ENCODE results near the gene C19orf18. TPM values are rescaled to one million over a fixed set of nuclear protein-coding genes. Genes with fewer than 3 reads are reported as not detected.
A peak's percentile ranks its signal among the peaks of the same experiment; 100 is the strongest.

The C19orf18 gene
- total RNA-seq, 1 experiment from 2014 or later, result 1.1 TPM

- no peak for TF ChIP-seq STAT6 (CRISPR knock-in tag; conservative IDR thresholded peaks at IDR 0.05; ENCODE audit: low read depth)
- no peak for TF ChIP-seq GRHL2 (CRISPR knock-in tag; IDR thresholded peaks at IDR 0.05; ENCODE audit: insufficient replicate concordance, severe bottlenecking)
- no peak for TF ChIP-seq MAX (CRISPR knock-in tag; IDR thresholded peaks at IDR 0.05)
Measured at GRCh38 chr19:58014141-58014540, 39.8 kb upstream of the C19orf18 start (continued).

GRCh38 chr19:58010507-58010906 lies 36.2 kb upstream of the C19orf18 start:
- DNase-seq (ENCODE audit: low spot score), result no peak
- peak overlapping the region; percentile 24; the same call in 1 of the 2 replicates for H3K4me3 Mint-ChIP-seq
- H3K27me3 Mint-ChIP-seq (ENCODE audit: low read depth), result peaks cover 6% of the 10 kb centered on the region
- ChIA-PET CTCF (interaction anchor here (0.6 kb wide), 1 partner anchor 294 kb away, joined by 4 read pairs; no protein-coding TSS in a partner anchor), POLR2A (no interaction called here)
- no peak for ATAC-seq
- H3K4me1 Mint-ChIP-seq, result peaks cover 13% of the 10 kb centered on the region
- TF ChIP-seq ZNF121 (CRISPR knock-in tag; IDR thresholded peaks at IDR 0.05) (no peak), GABPB1 (CRISPR knock-in tag; IDR thresholded peaks at IDR 0.05) (no peak), PRDM15 (CRISPR knock-in tag; IDR thresholded peaks at IDR 0.05) (no peak), E2F5 (CRISPR knock-in tag; IDR thresholded peaks at IDR 0.05) (no peak), MYBL2 (CRISPR knock-in tag; IDR thresholded peaks at IDR 0.05) (no peak), USF1 (CRISPR knock-in tag; IDR thresholded peaks at IDR 0.05) (no peak), CBFB (CRISPR knock-in tag; IDR thresholded peaks at IDR 0.05; ENCODE audit: low read depth) (no peak), TP53 (CRISPR knock-in tag; IDR thresholded peaks at IDR 0.05) (no peak), GRHL2 (CRISPR knock-in tag; IDR thresholded peaks at IDR 0.05; ENCODE audit: insufficient replicate concordance, severe bottlenecking) (no peak), ETV6 (CRISPR knock-in tag; IDR thresholded peaks at IDR 0.05) (no peak), FOXP4 (CRISPR knock-in tag; IDR thresholded peaks at IDR 0.05) (no peak), RORB (CRISPR knock-in tag; IDR thresholded peaks at IDR 0.05) (no peak), ZNF232 (CRISPR knock-in tag; IDR thresholded peaks at IDR 0.05) (no peak), SMAD4 (CRISPR knock-in tag; IDR thresholded peaks at IDR 0.05) (no peak), ATF6 (CRISPR knock-in tag; IDR thresholded peaks at IDR 0.05) (no peak), E2F1 (CRISPR knock-in tag; IDR thresholded peaks at IDR 0.05) (no peak), HMGA2 (CRISPR knock-in tag; IDR thresholded peaks at IDR 0.05) (no peak)
- no peak overlapping the region for H3K27ac Mint-ChIP-seq
- H3K9me3 Mint-ChIP-seq, result peaks cover 9% of the 10 kb centered on the region
- peaks cover 26% of the 10 kb centered on the region for H3K36me3 Mint-ChIP-seq

Data from WTC11 (cell line).